HG03342 (cell line): ENCODE measurements around the gene NCKAP5.
A peak's percentile ranks its signal among the peaks of the same experiment; 100 is the strongest.

ENCODE experiments used
- ATAC-seq: cut with Tn5 transposase; IDR thresholded peaks from one replicate; pipeline ENCODE4 v1.9.1; 2021; ENCODE audit warnings: mild to moderate bottlenecking, moderate library complexity; ENCODE audit not compliant: unreplicated experiment

Gene NCKAP5

GRCh38 chr2:133574620-133575019, 6.4 kb upstream of the NCKAP5 start:
- no peak for ATAC-seq

- ATAC-seq, result no peak
These were observed 5.9 kb upstream of the NCKAP5 start for GRCh38 chr2:133574186-133574585.

- no peak for ATAC-seq
These were observed 5.4 kb upstream of the NCKAP5 start for GRCh38 chr2:133573491-133574162.

- no peak for ATAC-seq
These were observed 3.0 kb upstream of the NCKAP5 start for GRCh38 chr2:133571249-133571648.

- no peak for ATAC-seq
These were observed 2.3 kb upstream of the NCKAP5 start for GRCh38 chr2:133570542-133570941.

GRCh38 chr2:133569286-133569830, 1.1 kb upstream of the NCKAP5 start:
- no peak for ATAC-seq

GRCh38 chr2:133568598-133568997, 335 bp upstream of the NCKAP5 start:
- no peak for ATAC-seq

- no peak for ATAC-seq
These were observed 5.7 kb downstream of the NCKAP5 start for GRCh38 chr2:133562558-133562957.

- ATAC-seq, result peak; percentile 69
These were observed 7.0 kb downstream of the NCKAP5 start for GRCh38 chr2:133561045-133561852.

GRCh38 chr2:133557614-133558013, 10.6 kb downstream of the NCKAP5 start:
- ATAC-seq, result no peak

GRCh38 chr2:133553838-133554408, 14.3 kb downstream of the NCKAP5 start:
- no peak for ATAC-seq

- no peak for ATAC-seq
These were observed 15.0 kb downstream of the NCKAP5 start for GRCh38 chr2:133553251-133553650.

GRCh38 chr2:133552821-133553220, 15.4 kb downstream of the NCKAP5 start:
- no peak for ATAC-seq

GRCh38 chr2:133541797-133542196, 26.5 kb downstream of the NCKAP5 start:
- ATAC-seq, result no peak

GRCh38 chr2:133541376-133541775, 26.9 kb downstream of the NCKAP5 start:
- ATAC-seq, result no peak

- ATAC-seq, result no peak
These were observed 35.3 kb downstream of the NCKAP5 start for GRCh38 chr2:133532919-133533318.

GRCh38 chr2:133531382-133531781, 36.9 kb downstream of the NCKAP5 start:
- no peak for ATAC-seq

GRCh38 chr2:133530645-133531044, 37.6 kb downstream of the NCKAP5 start:
- ATAC-seq, result no peak

- no peak for ATAC-seq
These were observed 41.5 kb downstream of the NCKAP5 start for GRCh38 chr2:133526530-133527300.

GRCh38 chr2:133525613-133526529, 42.4 kb downstream of the NCKAP5 start:
- ATAC-seq, result no peak
